AG09309 (cell line): ENCODE measurements around the gene PLK5.

ENCODE experiments used
- DNase-seq: peaks from one replicate; pipeline ENCODE4 v3.0.0-alpha.2; 2010; ENCODE audit warnings: low read depth
- H3K4me3 ChIP-seq: 2 replicates; pipeline ENCODE4 v1.5.1; 2011; ENCODE audit warnings: mild to moderate bottlenecking, low read depth, low read length, moderate library complexity; ENCODE audit not compliant: control insufficient read depth
- CTCF ChIP-seq: IDR thresholded peaks from 2 replicates; pipeline ENCODE4 v1.5.1; 2011; ENCODE audit warnings: mild to moderate bottlenecking, low read depth, low read length, inconsistent platforms; ENCODE audit not compliant: insufficient read depth, control insufficient read depth; ENCODE audit errors: missing control alignments

PLK5 gene

DNA sequence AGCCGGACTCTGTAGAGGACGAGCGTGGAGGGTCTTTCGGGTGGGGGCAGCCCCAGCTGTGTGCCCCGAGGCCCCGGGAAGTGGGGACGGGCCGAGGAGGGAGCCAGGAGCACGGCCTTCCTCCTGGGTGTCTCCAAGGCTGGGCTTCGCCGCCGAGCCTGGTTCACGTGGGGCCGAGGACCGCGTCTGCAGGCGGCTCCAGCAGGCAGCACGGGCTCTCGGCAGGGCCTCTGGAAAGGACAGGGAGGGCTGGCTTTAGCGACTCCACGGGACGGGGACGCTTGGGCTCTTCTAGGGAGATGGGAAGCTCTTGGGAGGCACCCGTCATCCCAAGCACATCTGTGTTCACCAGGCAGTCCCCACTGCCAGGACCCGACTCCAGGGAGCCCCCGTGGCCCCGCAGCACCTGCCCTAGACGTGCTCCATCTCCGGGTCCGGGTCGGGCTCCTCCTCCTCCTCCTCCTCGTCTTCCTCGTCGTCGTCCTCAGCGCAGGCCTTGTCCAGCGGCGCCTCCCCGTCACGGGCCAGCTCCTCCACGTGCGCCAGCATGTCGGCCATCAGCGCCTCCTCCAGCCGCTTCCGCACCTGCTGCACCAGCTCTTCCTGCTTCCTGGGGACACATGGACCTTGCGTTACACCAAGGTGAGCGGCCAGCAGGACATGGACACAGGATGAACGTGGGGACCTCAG is 54.2 kb downstream of the PLK5 start:
- no peak for TF ChIP-seq CTCF
- no peak for DNase-seq
- no peak overlapping the region for H3K4me3 ChIP-seq

- no peak for DNase-seq
- TF ChIP-seq CTCF: no peak
- H3K4me3 ChIP-seq: no peak overlapping the region
Measured at GRCh38 chr19:1579222-1579621, 55.3 kb downstream of the PLK5 start.

GRCh38 chr19:1580382-1580781 is 56.5 kb downstream of the PLK5 start:
- no peak overlapping the region for H3K4me3 ChIP-seq
- no peak for DNase-seq
- no peak for TF ChIP-seq CTCF

GRCh38 chr19:1580957-1581356 is 57.1 kb downstream of the PLK5 start:
- DNase-seq: no peak
- no peak overlapping the region for H3K4me3 ChIP-seq
- TF ChIP-seq CTCF: no peak

DNA sequence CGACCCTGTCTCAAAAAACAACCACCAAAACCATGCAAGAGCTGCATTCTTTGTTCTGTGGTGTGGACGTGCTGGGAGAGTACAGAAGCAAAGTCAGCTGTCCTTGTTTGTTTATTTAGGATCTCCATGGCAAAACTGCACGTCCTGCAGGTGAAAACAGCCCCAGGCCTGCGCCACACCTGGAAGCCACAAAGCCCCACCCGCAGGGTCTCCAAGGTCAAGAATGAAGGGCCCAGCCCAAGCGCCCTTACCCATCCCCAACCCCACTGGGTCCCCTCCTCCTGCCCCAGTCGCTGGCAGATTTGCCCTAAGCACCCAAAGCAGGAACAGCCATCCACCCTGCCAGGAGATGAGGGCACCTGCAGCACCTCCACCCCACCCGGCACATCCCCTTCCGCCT is 58.3 kb downstream of the PLK5 start:
- no peak for TF ChIP-seq CTCF
- no peak overlapping the region for H3K4me3 ChIP-seq
- DNase-seq: no peak

DNA sequence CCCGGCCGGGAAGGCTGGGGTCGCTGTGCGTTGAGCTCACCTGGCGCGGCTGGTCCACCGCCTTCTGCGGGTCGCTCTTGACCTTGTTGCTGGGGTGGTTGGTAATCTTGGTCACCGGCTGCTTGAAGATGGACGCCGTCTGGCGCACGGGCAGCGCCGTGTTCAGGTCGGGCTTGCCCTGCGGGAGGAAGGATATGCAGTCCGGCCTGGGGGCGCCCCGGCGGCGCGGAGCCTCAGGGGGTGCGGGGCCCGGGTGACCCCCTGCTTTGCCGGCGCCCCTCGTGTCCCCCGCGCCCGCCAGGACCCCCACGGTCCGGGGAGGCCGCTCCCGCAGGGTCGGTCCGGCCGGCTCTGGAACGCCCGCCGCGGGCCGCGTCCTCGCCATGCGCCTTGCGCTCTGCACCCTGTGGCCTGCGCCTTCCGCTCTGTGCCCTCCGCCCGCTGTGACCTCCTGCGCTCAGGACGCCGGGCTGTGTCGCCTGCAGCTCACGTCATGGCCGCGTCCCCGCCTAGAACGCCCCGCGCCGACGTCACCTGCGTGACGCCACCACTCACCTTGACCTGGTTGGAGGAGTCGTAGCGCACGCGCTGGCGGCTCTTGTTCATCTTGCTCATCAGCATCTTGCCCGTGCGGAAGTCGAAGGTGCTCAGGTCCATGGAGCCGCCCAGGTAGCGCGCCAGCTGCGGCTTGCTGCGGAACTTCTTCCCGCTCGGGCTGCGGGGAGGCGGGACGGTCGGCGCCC is 60.8 kb downstream of the PLK5 start:
- H3K4me3 ChIP-seq: no peak overlapping the region
- no peak for TF ChIP-seq CTCF
- no peak for DNase-seq
